DMS79 (cell line): ENCODE measurements around the gene MYH11.
"Not testable (repeated sequence)": the region's sequence is repeated elsewhere in the genome, so short reads cannot be mapped to it uniquely, and the experiment has no call there.

Experiments used
- DNase-seq: peaks from one replicate; lab custom pipeline; 2025; lab: John Stamatoyannopoulos, UW

MYH11 gene

GRCh38 chr16:15809297-15809696 lies 47.5 kb downstream of the MYH11 start:
- not testable (repeated sequence) for DNase-seq

DNA sequence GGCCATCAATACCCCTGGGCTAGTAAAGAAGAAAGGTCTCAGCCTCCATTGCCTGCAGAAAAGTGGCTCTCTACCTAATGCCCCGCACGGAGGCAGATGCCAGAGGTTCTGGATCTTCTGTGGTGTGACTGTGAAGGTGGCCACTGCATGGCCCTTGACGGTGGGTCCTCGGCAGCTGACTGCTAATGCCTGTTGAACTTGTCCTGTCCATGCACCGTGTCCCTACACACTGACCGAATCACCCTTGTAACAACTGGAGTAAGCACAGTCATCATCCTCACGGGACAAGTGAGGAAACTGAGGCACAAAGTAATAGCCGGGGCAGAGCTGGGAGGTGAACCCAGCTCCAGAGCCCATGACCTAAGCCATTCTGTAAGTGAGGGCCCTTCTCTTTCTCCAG lies 48.8 kb downstream of the MYH11 start:
- no peak for DNase-seq

DNA sequence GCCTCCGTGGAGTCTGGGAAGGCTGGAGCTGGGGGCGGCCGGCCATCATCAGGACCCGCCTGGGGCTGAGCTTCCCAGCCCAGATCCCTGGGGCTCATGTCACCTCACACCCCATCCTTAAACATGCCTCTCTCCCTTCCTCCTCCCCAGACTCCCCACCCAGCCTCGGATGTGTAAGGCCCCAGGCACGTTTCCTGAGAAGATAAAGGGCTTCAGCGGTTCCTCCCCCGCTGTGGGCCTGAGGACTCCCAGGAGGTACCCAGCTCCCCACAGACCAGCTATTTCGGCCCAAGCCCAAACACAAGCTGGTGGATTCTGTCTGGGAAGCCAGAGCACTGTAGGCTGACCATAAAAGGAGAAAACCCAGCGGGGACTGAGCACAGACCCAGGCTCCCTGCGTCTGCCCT lies 49.2 kb downstream of the MYH11 start:
- no peak for DNase-seq

DNA sequence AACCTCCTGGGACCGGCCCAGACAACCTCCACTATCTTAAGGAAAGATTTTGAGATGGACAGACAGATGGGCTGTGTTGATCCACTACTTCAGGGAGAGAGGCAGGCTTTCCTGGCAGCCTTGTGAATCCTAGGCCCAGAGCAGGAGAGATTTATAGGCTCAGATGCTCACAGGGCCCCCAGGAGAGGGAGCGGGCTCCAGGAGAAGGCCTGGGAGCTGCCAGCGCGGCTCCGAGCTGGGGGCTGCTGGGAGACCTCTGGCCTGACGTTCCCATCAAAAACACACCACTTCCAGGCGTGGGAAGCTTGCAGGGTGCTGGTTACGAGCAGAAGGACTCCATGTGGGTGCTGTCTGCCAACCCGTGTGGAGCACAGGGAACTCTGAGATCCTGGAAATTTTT lies 53.2 kb downstream of the MYH11 start:
- DNase-seq: no peak

DNA sequence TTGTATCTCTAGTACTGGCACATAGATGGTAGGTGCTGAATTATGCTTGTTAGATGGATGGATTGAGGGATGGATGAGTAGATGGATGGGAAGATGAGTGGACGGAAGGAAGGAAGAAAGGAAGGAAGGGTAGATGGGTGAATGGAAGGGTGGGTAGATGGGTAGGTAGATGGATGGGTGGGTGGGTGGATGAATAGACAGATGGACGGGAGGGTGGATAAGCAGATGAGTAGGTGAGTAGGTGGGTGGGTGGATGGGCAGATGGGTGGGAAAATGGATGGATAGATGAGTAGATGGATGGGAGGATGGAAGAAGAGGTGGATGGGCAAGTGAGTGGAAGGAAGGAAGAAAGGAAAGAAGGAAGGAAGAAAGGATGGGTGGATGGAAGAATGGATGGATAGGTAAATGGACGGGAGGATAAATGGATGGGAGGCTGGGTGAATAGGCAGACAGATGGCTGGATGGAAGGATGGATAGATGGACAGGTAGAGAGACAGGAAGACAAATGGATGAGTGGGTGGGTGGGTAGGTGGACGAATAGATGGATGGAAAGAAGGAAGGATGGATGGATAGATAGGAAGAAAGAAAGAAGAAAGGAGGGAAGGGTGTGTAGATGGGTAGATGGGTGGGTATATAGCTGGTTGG lies 56.9 kb downstream of the MYH11 start:
- DNase-seq: no peak

- DNase-seq: no peak
Measured at GRCh38 chr16:15798671-15799070, 58.2 kb downstream of the MYH11 start.

DNA sequence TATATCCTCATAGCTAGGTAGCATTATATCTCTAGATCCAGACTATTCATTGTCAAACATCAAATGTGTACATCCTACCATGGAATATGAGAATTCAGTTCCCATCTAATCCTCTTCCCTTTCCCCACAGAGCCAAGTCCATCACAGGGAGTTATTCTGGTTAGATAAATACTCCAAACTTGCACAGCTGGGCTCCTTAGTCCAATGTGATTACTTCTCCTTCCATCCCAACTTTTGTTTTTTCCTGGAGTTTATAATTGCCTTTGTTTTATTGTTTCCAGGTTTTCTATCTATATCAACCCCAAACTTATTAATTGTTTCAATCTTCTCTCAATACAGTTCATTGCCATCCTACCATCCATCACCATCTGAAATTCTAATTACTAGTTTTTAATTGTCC lies 59.9 kb downstream of the MYH11 start:
- no peak for DNase-seq

DNA sequence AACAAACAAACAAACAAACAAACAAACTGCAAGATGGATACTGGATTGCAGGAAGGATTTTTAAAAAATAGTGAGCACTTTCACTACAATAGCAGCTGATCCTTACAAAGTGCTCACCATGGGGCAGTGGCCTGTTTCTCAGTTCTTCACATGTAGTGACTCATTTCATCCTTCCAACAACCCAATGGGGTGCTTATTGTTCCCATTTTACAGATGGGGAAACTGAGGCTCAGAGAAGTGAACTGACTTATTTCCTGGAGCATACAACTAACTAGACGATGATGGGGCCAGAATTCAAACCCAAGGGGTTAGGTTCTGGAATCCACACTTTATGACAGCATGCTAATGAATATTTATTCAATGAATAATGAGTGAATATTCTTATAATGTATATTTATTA lies 61.2 kb downstream of the MYH11 start:
- DNase-seq: no peak

GRCh38 chr16:15792563-15792971 lies 64.3 kb downstream of the MYH11 start:
- no peak for DNase-seq

DNA sequence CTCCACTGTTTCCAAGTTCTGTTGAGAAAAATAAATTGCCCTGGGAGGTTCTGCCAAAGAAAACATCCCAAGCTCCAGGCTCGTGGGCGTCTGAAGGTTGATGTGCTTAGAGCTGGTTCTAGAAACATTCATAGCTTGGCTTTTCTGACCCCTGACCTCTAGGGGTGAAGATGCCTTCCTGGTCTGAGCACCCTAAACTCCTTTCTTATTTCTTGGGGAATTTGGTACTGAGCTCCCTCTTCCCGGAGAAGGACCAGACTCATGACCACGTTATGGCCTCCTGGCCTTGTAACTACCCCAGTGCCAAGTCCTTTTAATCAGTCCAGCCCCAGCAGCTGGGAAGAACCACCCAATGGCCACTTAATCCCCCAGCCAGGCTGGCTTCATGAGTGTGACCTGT lies 66.4 kb downstream of the MYH11 start:
- DNase-seq: no peak

- DNase-seq: not testable (repeated sequence)
Measured at GRCh38 chr16:15789816-15790215, 67.0 kb downstream of the MYH11 start.

- no peak for DNase-seq
Measured at GRCh38 chr16:15788846-15789239, 68.0 kb downstream of the MYH11 start.

DNA sequence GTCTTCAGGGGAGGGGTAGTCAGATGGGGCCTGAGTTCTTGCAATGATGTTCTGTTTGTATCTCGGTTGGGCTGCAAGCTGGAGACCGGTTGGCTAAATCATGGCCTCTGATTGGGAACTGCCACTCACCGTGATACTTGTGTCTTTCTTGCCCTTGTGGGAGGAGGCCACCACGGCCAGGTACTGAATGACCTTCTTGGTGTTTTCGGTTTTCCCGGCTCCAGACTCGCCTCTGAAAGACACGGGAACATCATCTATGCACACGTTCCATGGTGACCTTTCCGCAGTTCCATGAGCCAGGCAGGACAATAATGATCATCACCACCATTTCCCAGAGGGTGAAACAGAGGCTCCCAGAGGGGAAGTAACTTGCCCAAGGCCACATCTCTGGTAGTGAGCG lies 70.3 kb downstream of the MYH11 start:
- DNase-seq: no peak

DNA sequence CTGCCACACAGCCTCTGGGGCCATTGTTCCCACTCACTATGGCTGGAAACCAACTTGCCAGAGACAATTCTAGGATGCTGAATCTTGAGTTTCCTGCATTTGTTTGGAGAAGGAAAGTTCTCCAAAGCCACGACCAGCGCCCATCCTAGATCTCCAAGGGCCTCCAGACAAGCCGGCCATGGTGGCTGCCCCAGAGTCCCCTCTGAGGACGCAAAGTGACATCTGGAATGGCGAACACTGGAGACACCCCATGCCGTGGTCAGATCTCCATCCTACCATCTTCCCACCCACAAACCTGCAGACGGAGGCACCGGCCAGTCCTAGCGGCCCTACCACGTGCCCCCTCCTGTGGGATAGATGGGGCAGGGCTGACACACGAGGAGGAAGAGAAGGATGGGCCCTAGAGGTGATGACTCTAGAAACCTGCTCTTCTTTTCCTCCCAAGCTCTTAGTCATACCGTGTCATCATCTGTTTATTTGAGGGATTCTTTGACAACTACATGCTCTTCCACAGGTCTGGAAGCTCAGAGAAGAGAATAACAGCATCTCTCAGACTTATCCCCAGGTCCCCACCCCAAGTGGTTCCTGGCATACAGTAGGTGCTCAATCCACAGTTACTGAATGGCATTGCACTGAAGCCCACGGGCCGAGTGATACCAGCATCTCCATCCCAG lies 71.3 kb downstream of the MYH11 start:
- DNase-seq: no peak

GRCh38 chr16:15783985-15784384 lies 72.8 kb downstream of the MYH11 start:
- DNase-seq: no peak

DNA sequence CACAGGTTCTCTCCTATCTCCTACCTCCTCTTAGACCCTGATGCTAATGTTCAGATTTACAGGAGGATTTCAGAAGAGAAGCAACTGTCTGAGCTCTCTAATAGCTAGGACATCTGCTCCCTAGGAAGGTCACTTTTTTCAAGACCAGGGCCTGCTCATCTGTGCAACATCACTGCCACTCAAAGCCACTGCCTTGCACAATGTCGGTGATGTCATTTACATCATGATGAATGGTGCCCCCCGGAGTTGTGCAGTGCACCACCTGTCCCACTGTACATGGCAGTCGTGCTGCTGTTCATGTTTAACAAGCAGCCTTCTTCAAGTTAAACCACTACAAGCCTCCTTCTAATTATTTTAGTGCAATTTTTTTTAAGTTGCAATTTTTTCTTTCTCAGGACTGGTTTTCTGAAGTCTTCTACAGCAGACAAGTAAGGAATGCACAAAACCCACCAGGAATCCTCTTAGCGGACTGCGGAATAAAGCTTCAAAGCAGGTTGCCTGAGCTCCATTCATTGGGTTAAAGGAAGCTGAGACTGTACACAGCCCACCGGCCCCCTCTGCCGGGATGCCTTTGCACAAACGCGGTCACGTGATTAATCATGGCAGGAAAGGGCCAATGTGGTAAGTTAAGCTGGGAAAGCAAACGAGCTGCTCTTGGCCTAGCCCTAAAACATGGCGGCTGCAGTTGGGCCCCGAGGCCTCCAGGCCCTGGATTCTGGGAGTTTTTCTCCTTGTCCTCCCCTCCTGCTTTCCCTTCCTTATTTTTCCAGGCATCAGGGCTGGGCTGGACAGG lies 74.1 kb downstream of the MYH11 start:
- DNase-seq: no peak

- no peak for DNase-seq
Measured at GRCh38 chr16:15781650-15782049, 75.2 kb downstream of the MYH11 start.

DNA sequence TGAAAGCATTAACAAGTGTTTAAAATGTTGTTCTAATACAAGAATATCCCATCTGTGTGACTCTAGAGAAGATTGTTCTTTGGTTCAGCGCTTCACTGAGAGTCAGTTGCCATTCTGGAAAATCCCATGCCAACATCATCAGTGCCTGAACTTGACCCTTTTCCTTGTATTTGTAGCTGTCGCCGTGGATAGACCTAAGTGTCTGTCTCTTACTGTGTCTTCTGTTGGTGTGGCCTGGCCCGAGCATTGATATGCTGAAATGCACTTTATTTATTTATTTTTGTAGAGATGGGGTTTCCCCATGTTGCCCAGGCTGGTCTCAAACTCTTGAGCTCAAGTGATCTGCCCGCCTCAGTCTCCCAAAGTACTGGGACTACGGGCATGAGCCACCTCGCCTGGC lies 76.0 kb downstream of the MYH11 start:
- no peak for DNase-seq

DNA sequence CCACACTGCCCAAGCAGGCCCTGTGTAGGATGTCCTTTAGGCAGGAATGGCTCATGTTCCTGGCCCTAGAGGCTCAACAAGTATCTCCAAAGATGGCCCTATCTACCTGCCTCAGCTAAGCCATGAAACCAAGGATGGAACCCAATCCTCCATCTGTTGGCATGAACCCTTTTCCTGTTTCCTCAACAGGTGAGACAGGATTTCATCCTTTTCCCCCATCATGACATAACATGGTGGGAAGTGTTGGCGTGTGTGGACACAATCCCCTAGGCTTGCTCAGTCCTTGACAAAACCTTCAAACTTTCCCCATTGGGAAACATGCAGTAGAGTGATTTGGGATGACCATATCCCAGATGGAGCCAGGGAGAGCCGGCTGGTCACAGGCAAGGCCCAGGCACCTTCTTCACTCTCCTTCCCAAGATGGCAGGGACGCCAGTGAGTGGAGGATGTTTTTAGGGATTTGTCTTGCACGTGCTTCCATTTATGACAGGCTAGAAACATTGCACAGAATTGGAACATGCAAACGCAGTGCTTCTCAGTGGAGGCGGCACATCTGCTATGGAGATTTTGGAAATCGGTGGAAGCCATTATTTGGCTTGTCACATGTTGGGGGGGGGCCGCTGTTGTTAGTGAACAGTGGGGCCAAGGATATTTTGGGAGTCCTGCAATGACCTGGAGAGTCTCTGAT lies 77.0 kb downstream of the MYH11 start:
- DNase-seq: no peak

DNA sequence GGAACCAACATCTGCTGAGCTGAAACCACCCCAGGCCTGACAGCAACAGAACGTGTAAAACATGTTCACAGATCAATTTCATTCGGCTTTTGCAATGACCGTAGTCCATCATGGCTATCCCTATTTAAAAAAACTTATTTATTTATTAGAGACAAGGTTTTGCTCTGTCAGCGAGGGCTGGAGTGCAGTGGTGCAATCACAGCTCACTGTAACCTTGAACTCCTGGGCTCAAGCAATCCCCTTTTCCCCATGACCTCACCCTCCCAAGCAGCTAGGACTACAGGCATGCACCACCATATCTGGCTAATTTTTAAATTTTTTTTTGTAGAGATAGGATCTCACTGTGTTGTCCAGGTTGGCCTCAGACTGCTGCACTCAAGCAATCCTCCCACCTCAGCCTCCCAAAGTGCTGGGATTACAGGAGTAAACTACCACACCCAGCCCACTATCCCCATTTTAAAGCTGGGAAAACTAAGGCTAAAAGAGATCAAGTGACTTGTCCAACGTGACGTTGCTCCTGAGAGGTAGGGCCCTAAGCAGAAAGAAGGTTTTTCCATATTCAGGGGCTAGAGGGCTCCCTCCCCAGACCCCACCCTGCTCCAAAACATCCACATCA lies 77.7 kb downstream of the MYH11 start:
- DNase-seq: no peak

- no peak for DNase-seq
Measured at GRCh38 chr16:15778204-15778743, 78.6 kb downstream of the MYH11 start.
